PFSK-1 (cell line): ENCODE data around the gene DNAH6.

Experiments used
- FOXP2 ChIP-seq: optimal IDR thresholded peaks from 2 replicates; pipeline ENCODE3; 2011; ENCODE audit warnings: borderline replicate concordance, control low read depth, inconsistent platforms; ENCODE audit not compliant: insufficient read depth; ENCODE audit errors: extremely low read length, extremely low read depth
- POLR2AphosphoS5 ChIP-seq: IDR thresholded peaks from 2 replicates; pipeline ENCODE4 v1.6.1; 2012; ENCODE audit warnings: low read depth, mild to moderate bottlenecking, control low read depth, low read length, moderate library complexity
- SIN3A ChIP-seq: IDR thresholded peaks from 2 replicates; pipeline ENCODE4 v1.6.1; 2012; ENCODE audit warnings: mild to moderate bottlenecking, low read length, moderate library complexity, borderline replicate concordance; ENCODE audit not compliant: insufficient read depth
- TAF1 ChIP-seq: IDR thresholded peaks from 2 replicates; pipeline ENCODE4 v1.6.1; 2012; ENCODE audit warnings: low read length, control low read depth, borderline replicate concordance; ENCODE audit not compliant: insufficient read depth
- TF ChIP-seq, protein P1 (sequence below), 2 experiments: IDR thresholded peaks; 2 replicates each; pipeline versions ENCODE4 v1.6.1 to v1.8.0; 2011 to 2012; ENCODE audit warnings: low read depth in 2 of 2, low read length in 2 of 2, control low read depth in 1 of 2, inconsistent platforms in 1 of 2, mild to moderate bottlenecking in 1 of 2, moderate library complexity in 1 of 2; ENCODE audit not compliant: insufficient read depth in 1 of 2

The DNAH6 gene

DNA sequence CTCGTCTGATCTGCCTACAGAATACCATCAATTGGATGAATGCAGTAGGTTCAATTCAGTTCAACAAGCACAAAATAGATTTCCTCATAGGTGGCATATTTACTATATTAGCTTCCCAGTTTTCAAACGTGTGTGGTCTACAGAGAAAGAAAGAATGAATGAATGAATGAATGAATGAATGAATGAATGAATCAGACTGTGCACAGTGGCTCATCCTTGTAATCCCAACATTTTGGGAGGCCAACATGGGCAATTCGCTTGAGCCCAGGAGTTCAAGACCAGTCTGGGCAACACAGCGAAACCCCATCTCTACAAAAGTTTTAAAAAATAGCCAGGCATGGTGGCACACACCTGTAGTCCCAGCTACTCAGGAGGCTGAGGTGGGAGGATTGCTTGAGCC is 269.7 kb downstream of the DNAH6 start:
- TF ChIP-seq, protein P1, sequence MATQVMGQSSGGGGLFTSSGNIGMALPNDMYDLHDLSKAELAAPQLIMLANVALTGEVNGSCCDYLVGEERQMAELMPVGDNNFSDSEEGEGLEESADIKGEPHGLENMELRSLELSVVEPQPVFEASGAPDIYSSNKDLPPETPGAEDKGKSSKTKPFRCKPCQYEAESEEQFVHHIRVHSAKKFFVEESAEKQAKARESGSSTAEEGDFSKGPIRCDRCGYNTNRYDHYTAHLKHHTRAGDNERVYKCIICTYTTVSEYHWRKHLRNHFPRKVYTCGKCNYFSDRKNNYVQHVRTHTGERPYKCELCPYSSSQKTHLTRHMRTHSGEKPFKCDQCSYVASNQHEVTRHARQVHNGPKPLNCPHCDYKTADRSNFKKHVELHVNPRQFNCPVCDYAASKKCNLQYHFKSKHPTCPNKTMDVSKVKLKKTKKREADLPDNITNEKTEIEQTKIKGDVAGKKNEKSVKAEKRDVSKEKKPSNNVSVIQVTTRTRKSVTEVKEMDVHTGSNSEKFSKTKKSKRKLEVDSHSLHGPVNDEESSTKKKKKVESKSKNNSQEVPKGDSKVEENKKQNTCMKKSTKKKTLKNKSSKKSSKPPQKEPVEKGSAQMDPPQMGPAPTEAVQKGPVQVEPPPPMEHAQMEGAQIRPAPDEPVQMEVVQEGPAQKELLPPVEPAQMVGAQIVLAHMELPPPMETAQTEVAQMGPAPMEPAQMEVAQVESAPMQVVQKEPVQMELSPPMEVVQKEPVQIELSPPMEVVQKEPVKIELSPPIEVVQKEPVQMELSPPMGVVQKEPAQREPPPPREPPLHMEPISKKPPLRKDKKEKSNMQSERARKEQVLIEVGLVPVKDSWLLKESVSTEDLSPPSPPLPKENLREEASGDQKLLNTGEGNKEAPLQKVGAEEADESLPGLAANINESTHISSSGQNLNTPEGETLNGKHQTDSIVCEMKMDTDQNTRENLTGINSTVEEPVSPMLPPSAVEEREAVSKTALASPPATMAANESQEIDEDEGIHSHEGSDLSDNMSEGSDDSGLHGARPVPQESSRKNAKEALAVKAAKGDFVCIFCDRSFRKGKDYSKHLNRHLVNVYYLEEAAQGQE (IDR thresholded peaks at IDR 0.05; ENCODE audit: insufficient read depth in 1 of 2, low read depth in 2 of 2, low read length in 2 of 2), result no peak
- TF ChIP-seq FOXP2, result no peak
- no peak for TF ChIP-seq POLR2AphosphoS5
- no peak for TF ChIP-seq SIN3A
- no peak for TF ChIP-seq TAF1

DNA sequence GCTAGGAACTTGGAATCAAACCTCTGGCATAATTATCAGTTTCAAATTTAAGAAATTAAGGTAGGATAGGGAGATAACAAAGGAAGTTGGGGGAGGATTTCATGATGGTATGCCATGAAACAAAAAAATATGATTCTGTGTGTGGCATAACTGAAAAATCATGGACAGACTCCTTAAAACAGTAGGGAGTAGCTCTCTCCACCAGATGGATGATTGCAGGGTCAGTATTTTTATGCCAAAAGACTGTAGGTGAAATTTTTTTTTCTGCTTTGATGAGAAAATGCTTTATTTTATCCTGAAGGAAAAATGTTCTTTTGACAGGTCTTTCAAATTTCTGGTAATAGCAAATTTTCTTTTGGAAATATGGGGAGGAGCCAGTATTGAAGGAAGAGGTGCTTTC is 270.3 kb downstream of the DNAH6 start:
- TF ChIP-seq POLR2AphosphoS5 (no peak), FOXP2 (no peak), TAF1 (no peak), SIN3A (no peak)
- TF ChIP-seq, protein P1 (IDR thresholded peaks at IDR 0.05; ENCODE audit: insufficient read depth in 1 of 2, low read depth in 2 of 2, low read length in 2 of 2), result no peak

DNA sequence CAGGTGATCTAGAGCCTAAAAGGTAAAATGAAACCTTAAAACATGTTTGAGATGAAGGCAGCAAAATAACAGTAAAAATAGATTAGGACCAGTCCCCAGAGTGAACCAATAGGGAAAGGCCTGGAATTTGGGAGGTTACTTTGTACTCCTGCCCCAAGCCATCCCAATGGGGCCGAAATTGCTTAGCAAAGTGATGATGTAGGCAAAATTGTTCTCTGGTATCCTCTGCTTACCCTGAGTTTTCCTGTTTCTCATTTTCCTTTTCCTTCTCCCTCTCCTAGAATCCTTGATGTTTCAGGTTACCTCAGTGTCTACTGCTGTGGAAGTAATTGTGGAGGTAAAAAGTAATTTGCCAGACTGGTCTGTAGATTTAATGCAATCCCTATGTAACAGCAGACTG is 271.7 kb downstream of the DNAH6 start:
- TF ChIP-seq SIN3A (no peak), TAF1 (no peak), POLR2AphosphoS5 (no peak), FOXP2 (no peak)
- TF ChIP-seq, protein P1 (IDR thresholded peaks at IDR 0.05; ENCODE audit: insufficient read depth in 1 of 2, low read depth in 2 of 2, low read length in 2 of 2), result no peak

DNA sequence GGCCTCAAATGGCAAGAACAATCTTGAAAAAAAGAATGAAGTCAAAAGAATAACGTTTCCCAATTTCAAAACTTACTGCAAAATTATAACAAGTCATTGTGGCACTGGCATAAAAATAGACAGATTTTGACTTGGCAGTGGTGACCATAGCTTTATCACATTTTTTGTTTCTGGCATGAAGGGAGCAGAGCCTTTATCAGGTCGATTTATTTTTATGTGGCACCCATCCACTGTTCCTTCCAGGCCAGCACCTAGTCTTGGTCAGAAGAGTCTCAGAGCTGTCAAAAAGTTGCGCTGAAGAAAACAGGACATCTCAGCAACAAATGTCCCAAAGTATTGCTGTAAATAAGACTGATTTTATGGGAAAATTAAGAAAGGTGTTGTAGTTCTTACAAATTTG is 272.2 kb downstream of the DNAH6 start:
- no peak for TF ChIP-seq TAF1
- no peak for TF ChIP-seq FOXP2
- TF ChIP-seq, protein P1 (IDR thresholded peaks at IDR 0.05; ENCODE audit: insufficient read depth in 1 of 2, low read depth in 2 of 2, low read length in 2 of 2), result no peak
- no peak for TF ChIP-seq POLR2AphosphoS5
- TF ChIP-seq SIN3A, result no peak

DNA sequence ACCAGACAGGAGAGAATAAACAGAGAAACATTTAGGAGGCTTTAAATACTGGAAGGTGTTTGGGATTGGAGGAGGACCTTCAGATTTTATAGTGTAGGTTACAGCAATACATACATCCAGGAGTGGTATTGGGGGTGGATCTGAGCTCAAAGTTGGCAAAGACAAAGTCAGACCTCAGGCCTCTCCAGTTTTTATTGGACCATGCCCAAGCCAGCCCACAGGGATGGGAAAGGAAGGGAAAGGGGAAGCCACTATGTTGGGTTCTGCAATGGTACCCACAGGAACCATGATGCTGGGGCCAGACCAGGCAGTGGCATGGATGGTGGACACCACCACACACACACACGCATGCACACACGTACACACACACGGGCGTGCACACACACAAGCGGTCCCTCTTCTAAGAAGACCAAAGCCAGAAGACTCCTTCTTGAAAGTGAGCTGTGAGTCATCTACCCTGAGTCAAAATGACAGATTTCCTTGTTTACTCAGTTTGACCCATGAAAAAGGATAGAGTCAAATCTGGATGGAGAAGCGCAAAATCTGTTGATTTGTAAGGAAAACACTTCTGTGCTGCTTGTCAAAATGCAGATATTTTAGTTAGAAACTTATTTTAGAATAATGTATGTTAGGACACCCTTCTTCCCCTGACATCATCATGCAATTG is 276.7 kb downstream of the DNAH6 start:
- no peak for TF ChIP-seq TAF1
- no peak for TF ChIP-seq POLR2AphosphoS5
